Measurements from ENCODE around the gene LARP4B.

DNA sequence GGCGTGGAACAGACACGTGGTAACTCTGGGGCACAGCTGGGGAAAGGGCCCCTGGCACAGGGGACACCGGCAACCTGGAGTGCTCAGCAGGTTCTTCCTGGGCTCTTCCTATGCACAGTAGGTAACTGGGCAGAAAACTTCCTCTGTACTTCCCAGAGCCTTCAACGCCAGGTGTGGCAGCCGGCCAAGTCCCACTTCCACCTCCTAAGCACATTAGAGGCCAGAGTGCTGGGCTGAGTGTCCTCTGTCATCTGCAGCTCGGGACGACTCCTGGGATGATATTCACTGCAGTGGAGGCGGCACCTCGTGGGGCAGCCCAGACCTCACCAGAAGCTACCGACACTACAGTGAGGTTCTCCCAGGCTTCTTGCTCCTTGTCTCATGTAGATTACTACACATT, 114.5 kb downstream of the LARP4B start:
- TF ChIP-seq, protein P1, sequence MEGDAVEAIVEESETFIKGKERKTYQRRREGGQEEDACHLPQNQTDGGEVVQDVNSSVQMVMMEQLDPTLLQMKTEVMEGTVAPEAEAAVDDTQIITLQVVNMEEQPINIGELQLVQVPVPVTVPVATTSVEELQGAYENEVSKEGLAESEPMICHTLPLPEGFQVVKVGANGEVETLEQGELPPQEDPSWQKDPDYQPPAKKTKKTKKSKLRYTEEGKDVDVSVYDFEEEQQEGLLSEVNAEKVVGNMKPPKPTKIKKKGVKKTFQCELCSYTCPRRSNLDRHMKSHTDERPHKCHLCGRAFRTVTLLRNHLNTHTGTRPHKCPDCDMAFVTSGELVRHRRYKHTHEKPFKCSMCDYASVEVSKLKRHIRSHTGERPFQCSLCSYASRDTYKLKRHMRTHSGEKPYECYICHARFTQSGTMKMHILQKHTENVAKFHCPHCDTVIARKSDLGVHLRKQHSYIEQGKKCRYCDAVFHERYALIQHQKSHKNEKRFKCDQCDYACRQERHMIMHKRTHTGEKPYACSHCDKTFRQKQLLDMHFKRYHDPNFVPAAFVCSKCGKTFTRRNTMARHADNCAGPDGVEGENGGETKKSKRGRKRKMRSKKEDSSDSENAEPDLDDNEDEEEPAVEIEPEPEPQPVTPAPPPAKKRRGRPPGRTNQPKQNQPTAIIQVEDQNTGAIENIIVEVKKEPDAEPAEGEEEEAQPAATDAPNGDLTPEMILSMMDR (IDR thresholded peaks at IDR 0.05) = no peak
- TF ChIP-seq POLR2AphosphoS5 (IDR thresholded peaks at IDR 0.05) (no peak), EP300 (IDR thresholded peaks at IDR 0.05) (no peak)

Data from stomach (tissue), 4 donors.